Panc1 (cell line): ENCODE results near the gene OR1J2. TPM values are rescaled to one million over a fixed set of nuclear protein-coding genes. Genes with fewer than 3 reads are reported as not detected.

ENCODE experiments used
- ATAC-seq: fragments of 200-7000 bp; cut with Tn5 transposase; 2 replicates; pipeline ENCODE4 v1.9.1; 2020; ENCODE audit warnings: mild to moderate bottlenecking, moderate library complexity
- BruUV-seq: library from RNA; stranded (reverse); fragments of 400-500 nt; replicated peaks from 2 replicates; lab custom pipeline; 2021; lab: Mats Ljungman, UMichigan
- CTCF ChIA-PET: fragments of 300-600 bp; sonication (Branson Sonifier 250); formaldehyde crosslinking; loops from one replicate; lab custom pipeline; 2022; ENCODE audit warnings: antibody characterized with exemption; lab: Charles Lee
- POLR2A ChIA-PET: fragments of 300-600 bp; sonication (Branson Sonifier 250); formaldehyde crosslinking; loops from one replicate; lab custom pipeline; 2022; ENCODE audit warnings: antibody characterized with exemption; lab: Charles Lee
- DNase-seq: peaks from one replicate; pipeline ENCODE4 v3.0.0-alpha.2; 2010; ENCODE audit warnings: low read depth, low spot score
- H3K27ac ChIP-seq: 2 replicates; pipeline ENCODE4 v1.5.1; 2011; ENCODE audit warnings: mild to moderate bottlenecking, low read length, inconsistent platforms
- H3K27me3 ChIP-seq: fragments of 200-500 bp; sonication (Bioruptor generic); 2 replicates; pipeline ENCODE4 v1.6.0; 2014; ENCODE audit warnings: low read length, inconsistent platforms; ENCODE audit not compliant: control insufficient read depth, insufficient read depth
- H3K36me3 ChIP-seq: fragments of 200-500 bp; sonication (Bioruptor generic); 2 replicates; pipeline ENCODE4 v1.5.1; 2014; ENCODE audit warnings: inconsistent platforms, mild to moderate bottlenecking, low read length, moderate library complexity; ENCODE audit not compliant: control insufficient read depth, insufficient read depth
- H3K4me1 ChIP-seq: 2 replicates; pipeline ENCODE4 v1.5.1; 2011; ENCODE audit warnings: inconsistent platforms, mild to moderate bottlenecking, low read length, moderate library complexity; ENCODE audit not compliant: control insufficient read depth, insufficient read depth
- H3K4me3 ChIP-seq, 2 experiments: 2 replicates each; pipeline ENCODE4 v1.5.1; 2011 to 2012; ENCODE audit warnings: low read depth in 2 of 2, low read length in 2 of 2, mild to moderate bottlenecking in 2 of 2, inconsistent platforms in 1 of 2, moderate library complexity in 1 of 2
- H3K9me3 ChIP-seq: fragments of 200-500 bp; sonication (Bioruptor generic); 2 replicates; pipeline ENCODE4 v1.5.1; 2014; ENCODE audit warnings: low read depth, mild to moderate bottlenecking, inconsistent platforms, low read length, moderate library complexity; ENCODE audit not compliant: control insufficient read depth, insufficient read depth
- CTCF ChIP-seq: fragments of 450-650 bp; IDR thresholded peaks from 2 replicates; pipeline ENCODE4 v1.5.1; 2017; ENCODE audit warnings: mild to moderate bottlenecking
- POLR2AphosphoS5 ChIP-seq: IDR thresholded peaks from 2 replicates; pipeline ENCODE4 v1.6.1; 2012; ENCODE audit warnings: mild to moderate bottlenecking, low read depth, low read length, moderate library complexity
- REST ChIP-seq, 2 experiments: IDR thresholded peaks; 2 replicates each; pipeline ENCODE4 v1.6.1; 2011 to 2012; ENCODE audit warnings: low read depth in 2 of 2, control low read depth in 1 of 2, low read length in 1 of 2, mild to moderate bottlenecking in 1 of 2, moderate library complexity in 1 of 2; ENCODE audit not compliant: insufficient read depth in 1 of 2
- SIN3A ChIP-seq: IDR thresholded peaks from 2 replicates; pipeline ENCODE4 v1.6.1; 2012; ENCODE audit warnings: low read depth, mild to moderate bottlenecking, low read length, moderate library complexity, borderline replicate concordance; ENCODE audit not compliant: insufficient read depth
- TCF7L2 ChIP-seq: IDR thresholded peaks from 2 replicates; pipeline ENCODE4 v1.6.1; 2011; ENCODE audit warnings: mild to moderate bottlenecking, low read depth, low read length, inconsistent platforms
- in situ Hi-C: cut with HindIII; loops from 2 replicates; pipeline ENCODE4 v1.10.0; 2016; ENCODE audit warnings: low sequenced_read_pairs, low pct_unique_long_range_greater_than_20kb
- intact Hi-C: fragments of 100-400 bp; cut with micrococcal nuclease; formaldehyde crosslinking; loops from one replicate; pipeline ENCODE4 v1.10.0; 2022; ENCODE audit not compliant: unreplicated experiment
- total RNA-seq: library from RNA; stranded (reverse); gene quantifications from one replicate; pipeline ENCODE4 v1.2.1, GENCODE V29; 2021; ENCODE audit not compliant: unreplicated experiment

OR1J2 gene
- total RNA-seq, 1 experiment from 2014 or later = not detected

DNA sequence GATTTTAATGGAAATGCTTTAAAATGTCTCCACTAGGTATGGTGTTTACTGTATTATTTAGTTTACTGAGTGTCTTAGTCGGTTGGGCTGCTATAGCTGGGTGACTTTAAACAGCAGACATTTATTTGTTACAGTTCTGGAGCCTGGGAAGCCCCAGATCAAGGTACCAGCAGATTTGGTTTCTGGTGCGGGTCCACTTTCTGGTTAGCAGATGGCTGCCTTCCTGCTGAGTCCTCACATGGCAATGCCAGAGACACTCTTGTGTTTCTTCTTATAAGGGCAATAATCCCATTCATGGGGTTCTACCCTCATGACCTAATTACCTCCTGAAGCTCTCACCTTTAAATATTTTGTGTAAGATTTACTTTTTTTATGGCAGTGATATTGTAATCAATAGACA is 7.6 kb downstream of the OR1J2 start:
- no peaks in the 10 kb centered on the region for H3K9me3 ChIP-seq
- no TSS peak for BruUV-seq
- H3K4me3 ChIP-seq = no peak overlapping the region
- in situ Hi-C loops (no loop called here), intact Hi-C loops (no loop called here)
- H3K36me3 ChIP-seq = no peaks in the 10 kb centered on the region
- no peaks in the 10 kb centered on the region for H3K27me3 ChIP-seq
- TF ChIP-seq SIN3A (no peak), TCF7L2 (no peak), POLR2AphosphoS5 (no peak), CTCF (no peak), REST (IDR thresholded peaks at IDR 0.05; ENCODE audit: insufficient read depth in 1 of 2, low read depth in 2 of 2, low read length in 1 of 2) (no peak)
- POLR2A ChIA-PET = no interaction called here
- CTCF ChIA-PET = no interaction called here
- no peak for DNase-seq
- no peak for ATAC-seq
- H3K4me1 ChIP-seq = no peaks in the 10 kb centered on the region
- H3K27ac ChIP-seq = no peak overlapping the region

DNA sequence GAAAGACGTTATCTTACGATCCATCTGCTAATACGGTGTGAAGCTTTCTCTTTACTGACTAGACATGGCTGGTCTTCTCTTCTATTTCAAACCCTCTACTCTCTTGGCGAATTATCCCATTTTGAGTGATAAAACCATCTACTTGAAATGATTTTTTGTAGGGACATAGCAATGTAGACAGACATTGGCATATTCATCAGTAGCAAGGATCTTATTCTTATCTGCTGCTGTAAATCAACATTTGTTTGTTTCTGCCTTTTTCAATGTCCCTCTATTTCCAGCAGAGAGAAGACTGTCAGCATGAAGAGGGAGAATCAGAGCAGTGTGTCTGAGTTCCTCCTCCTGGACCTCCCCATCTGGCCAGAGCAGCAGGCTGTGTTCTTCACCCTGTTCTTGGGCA is 8.2 kb downstream of the OR1J2 start, which contains the start of gene OR1J4:
Gene OR1J4 (plus strand): TSS at position 301 of the 400 bp plus-strand sequence. CDS start 0 bp downstream, at position 301.
- in situ Hi-C loops (no loop called here), intact Hi-C loops (no loop called here)
- TF ChIP-seq POLR2AphosphoS5 (no peak), REST (IDR thresholded peaks at IDR 0.05; ENCODE audit: insufficient read depth in 1 of 2, low read depth in 2 of 2, low read length in 1 of 2) (no peak), TCF7L2 (no peak), CTCF (no peak), SIN3A (no peak)
- ChIA-PET POLR2A (no interaction called here), CTCF (no interaction called here)
- Histone ChIP-seq H3K4me3 (no peak within 1 kb of the TSS), H3K36me3 (no peaks in the 10 kb centered on the region), H3K27ac (no peak within 1 kb of the TSS), H3K9me3 (no peaks in the 10 kb centered on the region), H3K27me3 (no peaks in the 10 kb centered on the region), H3K4me1 (no peaks in the 10 kb centered on the region)
- ATAC-seq = no peak
- no TSS peak for BruUV-seq
- DNase-seq = no peak
